Measurements from ENCODE around the gene NMNAT3. TPM values are rescaled to one million over a fixed set of nuclear protein-coding genes. Genes with fewer than 3 reads are reported as not detected.

NMNAT3 gene
- total RNA-seq (2014; rRNA removed; shearing (Covaris generic)) = 0.85 and 0.93 TPM in 2 replicates
- 0.35 and 1.7 TPM in 2 replicates for polyA plus RNA-seq (2015; cell fraction: cytosol; rRNA removed)
- 0.04 and 2.0 TPM in 2 replicates for polyA plus RNA-seq (2015; cell fraction: nucleus; rRNA removed)

GRCh38 chr3:139677388-139678155 is at the start of gene NMNAT3:
Gene NMNAT3, minus strand, starts transcription at chr3:139677972. Its CDS starts 50,248 bp downstream, at chr3:139627724.
- in situ Hi-C loops (cut with HindIII; ENCODE audit: low pct_unique_long_range_greater_than_20kb, low sequenced_read_pairs) = no loop called here
- DNase-seq (ENCODE audit: low read depth, low spot score) = peak; percentile 52

GRCh38 chr3:139721370-139721769 is 43.6 kb upstream of the NMNAT3 start:
- in situ Hi-C loops (cut with HindIII; ENCODE audit: low pct_unique_long_range_greater_than_20kb, low sequenced_read_pairs) = no loop called here
- DNase-seq (ENCODE audit: low read depth, low spot score) = no peak

GRCh38 chr3:139718415-139718814 is 40.6 kb upstream of the NMNAT3 start:
- in situ Hi-C loops (cut with HindIII; ENCODE audit: low pct_unique_long_range_greater_than_20kb, low sequenced_read_pairs) = no loop called here
- DNase-seq (ENCODE audit: low read depth, low spot score) = peak; percentile 72

- in situ Hi-C loops (cut with HindIII; ENCODE audit: low pct_unique_long_range_greater_than_20kb, low sequenced_read_pairs) = no loop called here
- DNase-seq (ENCODE audit: low read depth, low spot score) = no peak
Measured at GRCh38 chr3:139716908-139717485, 39.2 kb upstream of the NMNAT3 start.

GRCh38 chr3:139715743-139716360 is 38.1 kb upstream of the NMNAT3 start:
- DNase-seq (ENCODE audit: low read depth, low spot score) = no peak
- in situ Hi-C loops (cut with HindIII; ENCODE audit: low pct_unique_long_range_greater_than_20kb, low sequenced_read_pairs) = no loop called here

GRCh38 chr3:139715166-139715565 is 37.4 kb upstream of the NMNAT3 start:
- in situ Hi-C loops (cut with HindIII; ENCODE audit: low pct_unique_long_range_greater_than_20kb, low sequenced_read_pairs) = no loop called here
- DNase-seq (ENCODE audit: low read depth, low spot score) = no peak

GRCh38 chr3:139710212-139710611 is 32.4 kb upstream of the NMNAT3 start:
- DNase-seq (ENCODE audit: low read depth, low spot score) = peak; percentile 9
- in situ Hi-C loops (cut with HindIII; ENCODE audit: low pct_unique_long_range_greater_than_20kb, low sequenced_read_pairs) = no loop called here

- in situ Hi-C loops (cut with HindIII; ENCODE audit: low pct_unique_long_range_greater_than_20kb, low sequenced_read_pairs) = no loop called here
Measured at GRCh38 chr3:139705631-139706030, 27.9 kb upstream of the NMNAT3 start.

GRCh38 chr3:139696314-139696604 is 18.5 kb upstream of the NMNAT3 start:
- no peak for DNase-seq (ENCODE audit: low read depth, low spot score)
- in situ Hi-C loops (cut with HindIII; ENCODE audit: low pct_unique_long_range_greater_than_20kb, low sequenced_read_pairs) = no loop called here

More at GRCh38 chr3:139705631-139706030, 27.9 kb upstream of the NMNAT3 start:
- DNase-seq (ENCODE audit: low read depth, low spot score) = no peak

GRCh38 chr3:139695426-139696313 is 17.9 kb upstream of the NMNAT3 start:
- in situ Hi-C loops (cut with HindIII; ENCODE audit: low pct_unique_long_range_greater_than_20kb, low sequenced_read_pairs) = no loop called here
- no peak for DNase-seq (ENCODE audit: low read depth, low spot score)

- in situ Hi-C loops (cut with HindIII; ENCODE audit: low pct_unique_long_range_greater_than_20kb, low sequenced_read_pairs) = no loop called here
- DNase-seq (ENCODE audit: low read depth, low spot score) = no peak
Measured at GRCh38 chr3:139695007-139695406, 17.2 kb upstream of the NMNAT3 start.

- DNase-seq (ENCODE audit: low read depth, low spot score) = no peak
- in situ Hi-C loops (cut with HindIII; ENCODE audit: low pct_unique_long_range_greater_than_20kb, low sequenced_read_pairs) = no loop called here
Measured at GRCh38 chr3:139694542-139694941, 16.8 kb upstream of the NMNAT3 start.

- in situ Hi-C loops (cut with HindIII; ENCODE audit: low pct_unique_long_range_greater_than_20kb, low sequenced_read_pairs) = no loop called here
- DNase-seq (ENCODE audit: low read depth, low spot score) = no peak
Measured at GRCh38 chr3:139691619-139692018, 13.8 kb upstream of the NMNAT3 start.

- no peak for DNase-seq (ENCODE audit: low read depth, low spot score)
- in situ Hi-C loops (cut with HindIII; ENCODE audit: low pct_unique_long_range_greater_than_20kb, low sequenced_read_pairs) = no loop called here
Measured at GRCh38 chr3:139689708-139690228, 12.0 kb upstream of the NMNAT3 start.

- DNase-seq (ENCODE audit: low read depth, low spot score) = no peak
- in situ Hi-C loops (cut with HindIII; ENCODE audit: low pct_unique_long_range_greater_than_20kb, low sequenced_read_pairs) = no loop called here
Measured at GRCh38 chr3:139689122-139689521, 11.3 kb upstream of the NMNAT3 start.

GRCh38 chr3:139687431-139687830 is 9.7 kb upstream of the NMNAT3 start:
- no peak for DNase-seq (ENCODE audit: low read depth, low spot score)
- in situ Hi-C loops (cut with HindIII; ENCODE audit: low pct_unique_long_range_greater_than_20kb, low sequenced_read_pairs) = no loop called here

- in situ Hi-C loops (cut with HindIII; ENCODE audit: low pct_unique_long_range_greater_than_20kb, low sequenced_read_pairs) = no loop called here
- DNase-seq (ENCODE audit: low read depth, low spot score) = no peak
Measured at GRCh38 chr3:139686624-139687023, 8.9 kb upstream of the NMNAT3 start.

- no peak for DNase-seq (ENCODE audit: low read depth, low spot score)
- in situ Hi-C loops (cut with HindIII; ENCODE audit: low pct_unique_long_range_greater_than_20kb, low sequenced_read_pairs) = no loop called here
Measured at GRCh38 chr3:139686206-139686605, 8.4 kb upstream of the NMNAT3 start.

Data from SK-MEL-5 (cell line).